Left ventricle myocardium superior (tissue), 1 donor: ENCODE results near the gene NRCAM. TPM values are rescaled to one million over a fixed set of nuclear protein-coding genes. Genes with fewer than 3 reads are reported as not detected.
A peak's percentile ranks its signal among the peaks of the same experiment; 100 is the strongest.

ENCODE experiments used
- ATAC-seq: fragments of 200-7000 bp; cut with Tn5 transposase; one replicate; pipeline ENCODE4 v1.9.1; 2020; ENCODE audit warnings: mild to moderate bottlenecking, moderate library complexity
- DNase-seq: peaks from one replicate; pipeline ENCODE4 v3.0.0-alpha.2; 2020
- intact Hi-C: fragments of 100-400 bp; cut with micrococcal nuclease; formaldehyde crosslinking; loops from one replicate; pipeline ENCODE4 v1.11.0; 2022
- total RNA-seq: library from RNA; stranded (reverse); fragmentation: NEBNext Ultra II Directional; extraction: Animal tissue kit (Norgen Biotek cat#: 25700); gene quantifications from one replicate; pipeline ENCODE4 v1.2.1, GENCODE V29; 2021
- donor health status: DM: no; HTN: yes; CAD: no; lungs with severe emphysema.

Gene NRCAM
- total RNA-seq, 1 donor from 2014 or later, result 0.62 TPM

DNA sequence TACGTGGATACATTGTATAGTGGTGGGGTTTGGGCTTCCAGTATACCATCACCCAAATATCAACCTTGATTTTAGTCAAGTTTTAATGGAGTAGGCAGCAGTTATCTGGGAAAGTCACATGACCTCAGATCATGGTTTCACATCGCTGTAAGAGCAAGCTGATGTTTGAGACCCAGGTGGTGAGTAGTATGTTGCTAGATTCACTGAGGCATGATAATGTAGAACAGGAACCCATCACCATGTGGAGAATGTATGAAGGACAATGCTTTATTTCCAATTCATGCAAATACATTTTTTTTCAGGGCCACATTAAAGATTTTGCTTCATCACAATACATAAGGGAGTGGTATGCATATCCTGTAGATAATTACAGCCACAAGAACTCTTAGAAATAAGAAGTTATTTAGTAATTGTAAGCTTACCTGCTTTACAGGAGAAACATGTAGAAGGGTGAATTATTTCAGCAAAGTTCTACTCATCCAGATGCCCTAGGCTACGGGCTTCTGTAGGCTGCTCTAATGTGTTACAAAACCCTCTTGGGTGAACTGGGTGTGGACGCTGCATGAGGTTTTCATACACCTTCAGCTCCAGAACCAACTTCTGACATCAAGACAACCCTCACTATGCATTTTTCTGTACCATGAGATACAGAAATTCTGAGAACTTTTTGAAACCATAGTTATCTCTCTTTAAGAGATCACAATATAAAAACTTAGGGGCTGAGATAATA lies 298.5 kb downstream of the NRCAM start:
- no peak for DNase-seq
- no peak for ATAC-seq
- intact Hi-C loops, result no loop called here

DNA sequence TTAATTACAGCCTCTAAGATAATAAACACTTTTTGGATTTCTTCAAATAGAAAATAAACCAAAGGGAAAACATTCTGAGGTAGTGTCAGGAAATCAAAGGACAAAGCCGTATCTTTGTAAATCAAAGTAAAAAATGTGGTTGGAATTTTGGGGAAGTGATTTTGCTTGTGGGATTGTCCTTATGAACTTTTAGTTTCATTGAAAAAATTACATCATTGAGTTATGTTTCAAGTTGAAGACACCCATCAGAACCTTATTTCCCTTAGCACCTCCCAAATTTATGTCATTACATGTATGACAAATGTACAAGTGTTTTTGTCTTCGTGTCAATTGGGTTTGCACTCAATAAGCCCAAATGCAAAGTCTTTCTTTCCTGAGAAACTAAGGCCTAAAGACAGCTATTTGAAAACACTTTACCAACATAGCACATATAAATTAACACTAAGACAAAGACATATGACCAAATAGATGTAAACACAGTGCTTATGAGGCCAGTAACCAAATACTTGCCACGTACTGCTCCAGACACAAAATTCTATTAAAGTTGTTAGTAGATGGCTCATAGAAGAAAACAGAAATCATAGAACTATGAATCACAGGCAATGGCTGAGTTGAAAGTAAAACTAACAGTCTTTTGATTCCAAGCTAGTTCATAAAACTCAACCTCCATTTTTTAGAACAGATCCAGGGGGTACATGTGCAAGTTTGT lies 299.2 kb downstream of the NRCAM start:
- ATAC-seq (no peak), DNase-seq (no peak)
- intact Hi-C loops, result no loop called here

DNA sequence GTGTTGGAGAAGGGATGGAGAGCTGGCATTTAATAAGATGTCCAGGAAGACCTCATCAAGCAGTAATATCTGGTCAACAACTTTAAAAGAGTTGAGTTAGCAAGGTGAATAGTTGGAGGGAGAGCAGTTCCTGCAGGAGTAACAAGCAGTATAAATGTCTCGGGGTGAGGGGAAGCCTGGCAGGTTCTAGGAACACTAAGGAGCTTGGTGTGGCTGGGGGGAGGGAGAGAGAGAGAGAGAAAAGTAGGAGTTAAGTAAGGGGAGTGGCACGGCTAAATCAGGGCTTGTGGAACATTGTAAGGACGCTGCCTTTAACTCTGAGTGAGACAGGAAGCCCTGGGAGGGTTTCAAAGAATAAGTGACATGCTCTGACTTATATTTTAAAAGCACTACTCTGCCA lies 304.0 kb downstream of the NRCAM start:
- DNase-seq (no peak), ATAC-seq (no peak)
- intact Hi-C loops, result no loop called here

DNA sequence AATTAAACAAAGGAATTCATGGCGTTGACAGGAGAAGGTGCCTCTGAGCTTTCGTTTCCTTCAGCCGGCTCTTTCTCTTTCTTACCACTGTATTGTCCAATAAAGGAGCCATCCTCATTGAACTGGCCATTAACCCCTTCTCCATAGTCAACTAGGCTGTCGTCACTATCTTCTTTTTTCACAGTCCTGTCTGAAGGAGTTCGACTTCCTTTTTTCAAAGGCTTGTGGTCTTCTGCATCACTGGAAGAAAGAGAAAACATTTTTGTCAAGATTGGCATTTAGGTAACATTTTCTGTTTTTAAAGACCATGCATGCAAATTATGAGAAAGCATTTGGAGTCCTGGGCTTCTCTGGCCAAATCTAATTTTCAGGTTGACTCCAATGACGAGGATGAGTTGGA lies 306.3 kb downstream of the NRCAM start:
- no peak for ATAC-seq
- intact Hi-C loops, result loop anchor here (10.0 kb wide), 2 partner anchors 95 to 145 kb away; partner anchors contain the start of gene LAMB1

DNA sequence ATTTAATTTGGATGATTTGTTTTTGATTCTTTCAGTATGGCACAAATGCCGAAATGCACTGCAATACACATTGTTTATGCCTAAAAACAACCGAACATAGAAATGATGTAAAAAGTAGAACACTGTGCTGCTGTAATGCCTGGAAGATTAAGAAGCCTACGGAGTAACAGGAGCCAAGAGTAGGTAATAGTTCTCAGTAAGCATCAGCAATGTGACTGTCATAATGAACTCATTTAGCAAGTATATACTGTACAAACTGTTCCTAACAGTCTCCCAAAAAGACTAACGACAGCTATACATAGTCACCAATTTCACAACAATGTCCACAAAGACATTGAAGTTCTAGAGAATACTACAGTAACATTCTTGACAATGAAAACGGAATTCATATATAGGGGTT lies 307.1 kb downstream of the NRCAM start:
- ATAC-seq (no peak), DNase-seq (no peak)
- intact Hi-C loops, result loop anchor here (10.0 kb wide), 2 partner anchors 94 to 144 kb away; partner anchors contain the start of gene LAMB1

More for the DNA sequence above, 306.3 kb downstream of the NRCAM start:
- no peak for DNase-seq

DNA sequence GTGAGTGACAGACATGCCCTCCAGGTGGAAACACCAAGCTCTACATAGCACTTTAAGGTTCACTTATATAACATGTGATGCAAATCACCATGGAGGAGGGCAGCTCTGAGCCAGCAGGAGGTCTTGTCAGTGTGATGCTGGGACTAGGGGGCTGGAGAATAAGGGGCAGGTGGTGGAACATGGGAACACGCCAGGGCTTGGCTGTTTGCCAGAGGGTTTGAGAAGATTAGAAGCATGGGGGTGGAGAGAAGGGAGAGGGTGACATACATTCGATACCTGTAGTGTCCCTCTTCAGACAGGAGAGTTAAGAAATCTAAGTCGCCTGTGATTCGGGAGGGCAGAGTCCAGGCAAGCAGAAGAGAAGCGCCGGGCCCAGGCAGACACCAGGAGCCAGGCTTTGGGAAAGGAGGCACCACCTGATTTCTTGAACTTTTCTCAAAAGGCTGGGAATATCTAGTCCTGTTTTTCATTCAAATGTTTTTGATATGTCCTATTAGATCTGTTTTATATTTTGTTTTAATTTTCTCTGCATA lies 309.1 kb downstream of the NRCAM start:
- intact Hi-C loops, result loop anchor here (10.0 kb wide), 2 partner anchors 92 to 142 kb away; partner anchors contain the start of gene LAMB1
- no peak for DNase-seq
- no peak for ATAC-seq

DNA sequence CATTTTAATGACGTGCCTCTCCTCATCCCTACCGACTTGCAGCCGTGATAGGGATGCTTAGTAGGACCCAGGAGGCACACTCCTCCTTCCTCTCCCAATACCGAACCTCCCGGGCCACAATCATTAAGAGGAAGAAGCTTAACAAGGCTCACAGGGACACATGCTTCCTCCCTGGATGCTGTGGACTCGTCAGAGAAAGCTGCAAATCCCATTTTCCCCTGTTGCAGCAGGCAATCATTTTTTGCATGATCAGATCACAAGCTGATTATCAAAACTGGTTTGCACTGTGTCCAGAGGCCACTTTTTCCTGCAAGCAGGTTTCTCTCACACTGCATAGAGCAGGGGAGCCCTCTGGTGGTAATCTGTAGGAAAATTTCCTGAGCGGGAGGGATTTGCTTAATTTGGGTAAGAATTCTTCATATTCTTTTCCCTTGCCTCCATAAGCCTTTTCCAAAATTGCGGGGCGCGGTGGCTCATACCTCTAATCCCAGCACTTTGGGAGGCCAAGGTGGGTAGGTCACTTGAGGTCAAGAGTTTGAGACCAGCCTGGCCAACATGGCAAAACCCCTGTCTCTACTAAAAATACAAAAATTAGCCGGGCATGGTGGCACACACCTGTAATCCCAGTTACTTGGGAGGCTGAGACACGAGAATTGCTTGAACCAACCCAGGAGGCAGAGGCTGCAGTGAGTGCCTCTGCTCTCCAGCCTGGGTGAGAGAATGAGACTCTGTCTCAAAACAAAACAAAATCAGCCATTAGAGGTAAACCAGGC lies 310.0 kb downstream of the NRCAM start:
- intact Hi-C loops, result loop anchor here (10.0 kb wide), 2 partner anchors 91 to 141 kb away; partner anchors contain the start of gene LAMB1
- ATAC-seq, result peak; percentile 92
- peak; percentile 28 for DNase-seq

DNA sequence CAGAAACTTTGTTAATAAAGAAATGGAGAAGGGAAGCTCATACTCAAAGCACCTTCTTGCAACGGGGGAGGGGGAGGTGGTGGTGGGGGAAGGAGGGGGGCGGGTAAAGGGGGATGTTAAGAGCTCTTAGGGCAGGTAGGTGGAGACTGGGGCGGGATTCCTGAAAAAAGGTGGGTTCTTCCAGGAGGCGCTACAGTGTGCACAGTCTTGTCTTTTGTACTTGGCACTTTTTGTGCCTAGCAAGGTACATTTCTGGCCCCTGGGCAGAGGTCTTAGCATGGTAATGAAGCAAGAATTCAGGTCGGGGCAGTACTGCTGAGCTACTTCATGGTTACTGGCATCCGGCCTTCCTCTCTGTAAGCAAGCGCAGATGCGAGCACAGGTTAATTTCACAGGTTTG lies 310.8 kb downstream of the NRCAM start:
- no peak for ATAC-seq
- no peak for DNase-seq
- intact Hi-C loops, result loop anchor here (10.0 kb wide), 2 partner anchors 91 to 141 kb away; partner anchors contain the start of gene LAMB1

DNA sequence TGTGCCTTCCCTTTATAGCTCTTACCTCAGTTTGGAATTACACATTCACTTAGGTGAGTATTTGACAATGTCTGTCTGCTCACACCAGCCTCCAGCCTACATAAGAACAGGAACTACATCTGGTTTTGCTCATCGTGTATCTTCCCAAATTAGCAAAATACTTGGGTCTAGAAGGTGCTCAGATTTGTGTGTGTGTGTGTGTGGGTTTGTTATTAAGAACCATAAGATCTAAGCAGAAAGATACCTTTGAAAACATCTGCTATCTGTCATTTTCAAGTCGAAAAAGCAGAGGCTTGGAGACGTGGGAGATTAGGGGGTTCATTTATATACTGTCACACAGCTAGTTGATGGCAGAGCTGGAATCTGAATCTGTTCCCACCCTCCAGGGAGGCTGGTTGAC lies 311.3 kb downstream of the NRCAM start:
- ATAC-seq (no peak), DNase-seq (no peak)
- intact Hi-C loops, result loop anchor here (10.0 kb wide), 2 partner anchors 90 to 140 kb away; partner anchors contain the start of gene LAMB1

DNA sequence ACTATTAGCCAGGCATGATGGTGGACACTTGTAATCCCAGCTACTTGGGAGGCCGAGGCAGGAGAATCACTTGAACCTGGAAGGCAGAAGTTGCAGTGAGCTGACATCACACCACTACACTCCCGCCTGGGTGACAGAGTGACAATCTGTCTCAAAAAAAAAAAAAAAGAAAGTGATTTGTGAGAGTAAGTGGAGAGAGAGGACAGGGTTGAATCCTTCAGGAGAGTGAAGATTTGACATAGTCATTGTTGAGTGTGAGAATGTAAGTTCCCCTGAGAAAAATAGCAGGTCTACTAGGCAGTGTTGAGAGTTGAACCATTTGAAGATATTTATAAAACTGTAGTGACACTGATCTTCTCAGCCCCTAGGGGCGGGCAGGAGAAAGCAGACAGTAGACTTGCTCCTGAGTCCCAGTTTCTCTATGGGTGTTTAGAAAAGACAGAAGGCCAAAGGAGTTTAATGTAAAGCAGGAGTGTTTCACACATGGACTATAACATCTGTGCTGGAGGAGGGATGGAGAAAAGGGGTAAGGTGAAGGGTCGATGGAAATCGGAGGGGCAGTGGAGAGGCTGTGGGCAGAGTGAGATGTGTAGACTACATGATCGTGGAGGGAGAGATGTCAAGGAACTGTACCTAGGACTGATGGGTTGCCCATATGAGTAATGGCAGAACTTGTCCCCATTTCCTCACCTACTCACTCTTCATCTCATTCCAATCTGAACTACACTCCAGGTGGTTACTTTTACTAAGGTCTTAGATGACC lies 312.4 kb downstream of the NRCAM start:
- ATAC-seq (no peak), DNase-seq (no peak)
- intact Hi-C loops, result loop anchor here (10.0 kb wide), 2 partner anchors 89 to 139 kb away; partner anchors contain the start of gene LAMB1

DNA sequence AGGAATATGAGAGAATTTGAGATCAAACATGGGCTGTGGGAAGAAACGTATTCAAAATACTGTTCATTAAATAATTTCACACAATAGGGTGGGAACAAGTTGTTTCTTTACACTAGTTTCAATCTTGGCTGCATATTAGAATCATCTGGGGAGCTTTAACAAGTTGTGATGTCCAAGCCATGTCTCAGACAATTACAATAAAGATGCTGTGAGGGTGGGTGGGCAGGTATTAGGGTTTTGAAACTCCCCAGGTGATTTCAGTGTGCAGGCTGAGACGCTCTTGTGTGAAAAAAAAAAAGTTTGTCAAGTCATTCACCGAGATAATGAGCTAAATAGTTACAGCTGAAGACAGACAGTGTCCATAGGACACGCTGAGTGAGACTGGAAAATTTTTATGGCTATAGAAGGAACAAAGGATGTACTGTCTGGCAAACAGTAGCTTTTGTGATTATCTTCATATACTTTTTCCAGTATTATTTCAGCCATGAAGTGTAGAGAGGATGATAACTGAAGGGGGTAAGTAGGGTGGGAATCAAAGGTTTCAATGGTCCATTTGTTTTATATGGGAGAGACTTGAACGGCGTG lies 313.5 kb downstream of the NRCAM start:
- DNase-seq, result no peak
- intact Hi-C loops, result loop anchor here (10.0 kb wide), 2 partner anchors 88 to 138 kb away; partner anchors contain the start of gene LAMB1
- ATAC-seq, result no peak

DNA sequence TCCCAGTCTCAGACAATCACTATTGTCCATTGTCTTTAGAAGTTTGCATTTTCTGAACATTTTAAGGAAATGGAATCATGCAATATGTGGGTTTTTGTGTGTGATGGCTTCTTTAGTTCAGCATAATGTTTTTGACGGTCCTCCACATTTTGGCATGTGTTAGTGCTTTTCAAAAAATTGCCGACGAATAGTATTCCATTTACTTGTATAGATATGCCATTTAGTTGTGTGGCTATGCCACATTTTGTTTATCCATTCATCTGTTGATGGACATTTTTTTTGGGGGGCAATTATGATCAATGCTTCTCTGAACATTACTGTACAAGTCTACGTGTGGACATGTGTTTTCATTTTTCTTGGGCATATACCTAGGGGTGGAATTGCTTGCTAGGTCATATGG lies 314.1 kb downstream of the NRCAM start:
- ATAC-seq, result no peak
- intact Hi-C loops, result loop anchor here (10.0 kb wide), 2 partner anchors 87 to 137 kb away; partner anchors contain the start of gene LAMB1
- DNase-seq, result no peak

DNA sequence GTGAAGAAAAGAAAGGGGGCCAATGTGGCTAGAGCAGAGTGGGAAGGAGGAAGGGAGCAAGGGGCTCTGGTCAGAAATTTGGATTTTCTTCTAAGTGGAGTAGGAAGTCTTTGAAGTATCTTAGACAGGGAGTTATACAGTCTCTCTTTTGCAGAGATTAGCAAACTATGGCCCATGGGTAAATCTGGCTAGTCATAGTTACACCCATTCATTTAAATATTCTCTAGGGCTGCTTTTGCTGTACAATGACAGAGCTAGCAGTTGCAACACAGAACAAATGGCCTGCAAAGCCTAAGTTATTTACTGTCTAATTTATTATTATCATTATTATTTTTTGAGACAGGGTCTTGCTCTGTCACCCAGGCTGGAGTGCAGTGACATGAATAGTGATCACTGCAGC lies 315.6 kb downstream of the NRCAM start:
- intact Hi-C loops, result loop anchor here (10.0 kb wide), 2 partner anchors 86 to 136 kb away; partner anchors contain the start of gene LAMB1
- ATAC-seq, result no peak
- DNase-seq, result no peak

DNA sequence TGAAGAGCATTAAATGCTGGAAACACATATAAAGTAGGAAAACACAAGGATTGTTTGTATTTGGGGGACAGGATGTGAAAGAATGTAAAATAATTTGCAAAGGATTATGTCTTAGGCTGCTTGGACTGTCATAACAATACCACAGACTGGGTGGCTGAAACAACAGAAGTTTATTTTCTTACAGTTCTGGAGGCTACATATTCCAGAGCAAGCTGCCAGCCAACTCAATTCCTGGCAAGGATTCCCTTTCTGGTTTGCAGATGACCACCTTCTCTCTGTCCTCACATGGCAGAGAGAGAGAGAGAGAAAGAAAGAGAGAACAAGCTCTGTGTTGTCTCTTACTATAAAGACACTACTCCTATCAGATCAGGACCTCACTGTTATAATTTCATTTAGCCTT lies 317.3 kb downstream of the NRCAM start:
- intact Hi-C loops, result no loop called here
- no peak for ATAC-seq
- no peak for DNase-seq

DNA sequence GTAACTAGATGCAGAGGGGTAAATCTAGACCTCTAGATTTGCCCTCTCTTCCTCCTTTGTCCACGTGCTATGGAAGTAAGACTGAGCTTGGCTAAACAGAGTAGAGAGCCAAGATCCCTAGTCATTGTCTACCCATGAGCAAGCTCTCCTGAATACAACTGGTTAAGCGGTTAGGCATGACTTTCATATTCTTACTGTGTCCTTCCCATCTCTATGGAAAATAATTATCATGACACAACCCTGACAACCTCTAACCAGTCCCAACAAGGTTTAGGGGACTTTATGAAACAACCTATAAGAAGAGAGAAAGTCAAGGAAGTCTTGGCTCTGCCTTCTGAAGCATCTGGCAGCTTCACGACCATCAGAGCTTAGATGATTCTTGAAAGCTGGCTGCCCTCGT lies 318.2 kb downstream of the NRCAM start:
- ATAC-seq, result no peak
- intact Hi-C loops, result no loop called here
- DNase-seq, result no peak

DNA sequence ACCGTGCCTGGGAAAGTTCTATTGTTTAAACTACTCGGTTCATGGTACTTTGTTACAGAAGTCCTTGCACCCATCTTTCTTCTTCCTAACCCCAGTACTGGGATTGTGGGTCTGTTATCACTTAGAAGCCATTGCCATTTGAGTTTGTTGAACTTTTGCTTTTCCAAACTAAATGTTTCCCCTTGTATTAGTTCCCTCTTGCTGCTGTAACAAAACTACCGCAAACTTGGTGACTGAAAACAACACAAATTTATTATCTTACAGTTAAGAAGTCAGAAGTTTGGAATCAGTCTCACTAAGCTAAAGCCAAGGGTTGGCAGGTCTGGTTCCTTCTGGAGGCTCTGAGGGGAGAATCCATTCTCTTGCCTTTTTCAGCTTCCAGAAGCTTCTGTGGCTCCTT lies 319.2 kb downstream of the NRCAM start:
- DNase-seq (no peak), ATAC-seq (no peak)
- intact Hi-C loops, result no loop called here

DNA sequence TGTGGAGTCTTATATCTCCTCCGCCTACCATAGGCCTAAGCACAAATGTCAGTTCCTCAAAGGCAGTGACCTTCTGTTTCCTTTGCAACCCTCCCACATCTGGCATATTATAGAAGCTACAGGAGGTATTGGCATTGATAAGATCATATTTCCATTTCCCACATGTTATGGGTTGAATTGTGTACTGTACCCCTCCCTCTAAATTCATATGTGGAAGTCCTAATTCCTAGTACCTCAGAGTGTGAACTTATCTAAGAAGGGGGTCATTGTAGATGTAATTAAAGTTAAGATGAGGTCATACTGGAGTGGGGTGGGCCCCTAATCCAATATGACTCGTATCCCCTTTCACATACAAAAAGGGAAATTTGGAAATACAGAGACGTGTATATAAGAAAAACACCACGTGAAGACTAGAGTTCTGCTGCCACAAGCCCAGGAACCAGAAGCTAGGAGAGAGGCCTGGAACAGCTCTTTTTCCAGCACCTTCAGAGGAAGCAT lies 320.0 kb downstream of the NRCAM start:
- no peak for ATAC-seq
- no peak for DNase-seq
- intact Hi-C loops, result no loop called here
